ENCODE data around the gene LINGO4.

LINGO4 gene

DNA sequence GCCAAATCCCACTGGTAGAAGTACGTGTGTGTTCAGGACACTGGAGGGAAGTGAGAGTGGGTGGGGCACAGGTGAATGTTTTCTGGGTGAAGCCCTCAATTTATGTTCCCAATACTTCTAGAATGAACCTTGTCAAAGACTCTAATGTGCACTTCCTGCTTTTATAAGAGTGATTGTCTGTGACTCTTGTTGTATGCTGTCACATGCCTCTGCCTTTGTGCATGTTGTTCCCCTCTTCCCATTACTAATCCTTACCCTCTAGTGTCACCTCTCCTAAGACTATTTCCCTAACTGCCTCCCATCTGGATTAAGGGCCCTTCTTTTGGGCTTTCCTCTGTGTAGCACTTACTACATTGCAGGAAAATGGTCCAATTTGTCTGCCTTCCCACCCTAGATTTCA, 2.5 kb upstream of the LINGO4 start:
- Histone ChIP-seq H3F3A (ENCODE audit: low read depth) (no peaks in the 10 kb centered on the region), H3K79me2 (ENCODE audit: insufficient read depth, low read length) (no peaks in the 10 kb centered on the region), H3K4me2 (ENCODE audit: low read depth, low read length, poor library complexity, severe bottlenecking) (no peak overlapping the region), H3K4me3 (ENCODE audit: low read length, poor library complexity, severe bottlenecking) (no peak overlapping the region), H3K9ac (ENCODE audit: low read depth, low read length, poor library complexity, severe bottlenecking) (no peak overlapping the region), H4K20me1 (ENCODE audit: insufficient read depth, low read length, poor library complexity, severe bottlenecking) (no peaks in the 10 kb centered on the region), H3K4me1 (ENCODE audit: insufficient read depth, low read length, poor library complexity, severe bottlenecking) (no peaks in the 10 kb centered on the region), H3K9me3 (ENCODE audit: insufficient read depth, low read depth, low read length) (no peaks in the 10 kb centered on the region), H3K36me3 (ENCODE audit: insufficient read depth, low read length) (no peaks in the 10 kb centered on the region), H2AFZ (ENCODE audit: low read length) (no peak overlapping the region), H3K27me3 (ENCODE audit: insufficient read depth, low read length, poor library complexity, severe bottlenecking) (no peaks in the 10 kb centered on the region), H3K9me2 (replicated peaks; ENCODE audit: low read depth, low read length) (no peaks in the 10 kb centered on the region)
- TF ChIP-seq CTCF (conservative IDR thresholded peaks at IDR 0.05; ENCODE audit: low read length) (no peak), EZH2phosphoT487 (IDR thresholded peaks at IDR 0.05; ENCODE audit: borderline replicate concordance) (no peak)

GRCh38 chr1:151807131-151807530, 1.9 kb upstream of the LINGO4 start:
- Histone ChIP-seq H3F3A (ENCODE audit: low read depth) (no peaks in the 10 kb centered on the region), H3K4me2 (ENCODE audit: low read depth, low read length, poor library complexity, severe bottlenecking) (no peak overlapping the region), H3K36me3 (ENCODE audit: insufficient read depth, low read length) (no peaks in the 10 kb centered on the region), H2AFZ (ENCODE audit: low read length) (no peak overlapping the region), H3K9me2 (replicated peaks; ENCODE audit: low read depth, low read length) (no peaks in the 10 kb centered on the region), H3K9me3 (ENCODE audit: insufficient read depth, low read depth, low read length) (no peaks in the 10 kb centered on the region), H3K27me3 (ENCODE audit: insufficient read depth, low read length, poor library complexity, severe bottlenecking) (no peaks in the 10 kb centered on the region), H3K4me1 (ENCODE audit: insufficient read depth, low read length, poor library complexity, severe bottlenecking) (no peaks in the 10 kb centered on the region), H3K4me3 (ENCODE audit: low read length, poor library complexity, severe bottlenecking) (no peak overlapping the region), H3K79me2 (ENCODE audit: insufficient read depth, low read length) (no peaks in the 10 kb centered on the region), H3K9ac (ENCODE audit: low read depth, low read length, poor library complexity, severe bottlenecking) (no peak overlapping the region), H4K20me1 (ENCODE audit: insufficient read depth, low read length, poor library complexity, severe bottlenecking) (no peaks in the 10 kb centered on the region)
- TF ChIP-seq CTCF (conservative IDR thresholded peaks at IDR 0.05; ENCODE audit: low read length) (no peak), EZH2phosphoT487 (IDR thresholded peaks at IDR 0.05; ENCODE audit: borderline replicate concordance) (no peak)

GRCh38 chr1:151806170-151806569, 951 bp upstream of the LINGO4 start:
- H3K36me3 ChIP-seq (ENCODE audit: insufficient read depth, low read length), result no peaks in the 10 kb centered on the region
- H3K9ac ChIP-seq (ENCODE audit: low read depth, low read length, poor library complexity, severe bottlenecking), result no peak overlapping the region
- no peak overlapping the region for H2AFZ ChIP-seq (ENCODE audit: low read length)
- no peak for TF ChIP-seq CTCF (conservative IDR thresholded peaks at IDR 0.05; ENCODE audit: low read length)
- TF ChIP-seq EZH2phosphoT487 (IDR thresholded peaks at IDR 0.05; ENCODE audit: borderline replicate concordance), result no peak
- H3K4me3 ChIP-seq (ENCODE audit: low read length, poor library complexity, severe bottlenecking), result no peak overlapping the region
- no peaks in the 10 kb centered on the region for H3K27me3 ChIP-seq (ENCODE audit: insufficient read depth, low read length, poor library complexity, severe bottlenecking)
- no peaks in the 10 kb centered on the region for H3K9me2 ChIP-seq (replicated peaks; ENCODE audit: low read depth, low read length)
- no peaks in the 10 kb centered on the region for H3F3A ChIP-seq (ENCODE audit: low read depth)
- H3K79me2 ChIP-seq (ENCODE audit: insufficient read depth, low read length), result no peaks in the 10 kb centered on the region
- H3K4me1 ChIP-seq (ENCODE audit: insufficient read depth, low read length, poor library complexity, severe bottlenecking), result no peaks in the 10 kb centered on the region
- no peaks in the 10 kb centered on the region for H4K20me1 ChIP-seq (ENCODE audit: insufficient read depth, low read length, poor library complexity, severe bottlenecking)
- H3K9me3 ChIP-seq (ENCODE audit: insufficient read depth, low read depth, low read length), result no peaks in the 10 kb centered on the region
- H3K4me2 ChIP-seq (ENCODE audit: low read depth, low read length, poor library complexity, severe bottlenecking), result no peak overlapping the region

Data from Loucy (cell line).